ENCODE data around the gene APOBEC4.
A peak's percentile ranks its signal among the peaks of the same experiment; 100 is the strongest.

DNA sequence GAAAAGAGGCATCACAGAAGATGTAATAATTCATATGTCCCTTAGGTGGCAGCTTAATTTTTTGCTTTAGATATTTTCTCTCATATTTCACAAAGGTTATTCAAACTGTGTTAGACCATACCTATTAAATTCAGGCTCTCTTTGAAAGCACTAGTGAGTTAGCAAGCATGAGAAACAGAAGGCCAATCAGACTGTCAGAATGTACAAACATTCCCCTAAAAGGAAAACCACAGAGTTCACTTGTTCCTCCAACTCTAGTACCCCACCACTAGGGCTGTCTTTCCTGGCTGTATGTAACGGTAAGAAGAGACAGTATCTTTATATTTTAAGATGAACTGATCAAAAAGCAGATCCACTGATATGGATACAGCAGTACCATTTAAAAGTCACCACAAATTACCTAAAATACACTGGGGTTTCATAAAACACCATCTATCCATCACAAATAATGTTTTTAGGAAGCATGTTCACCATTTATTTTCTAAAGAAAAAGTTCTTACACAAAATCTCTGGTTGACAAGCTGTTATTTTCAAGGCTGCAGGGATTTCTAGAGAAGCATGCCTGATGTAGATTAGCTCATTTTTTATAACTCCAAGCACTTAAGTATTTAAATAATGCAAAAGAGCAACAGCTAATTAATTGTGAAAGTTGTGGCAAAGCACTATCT lies 19.3 kb downstream of the APOBEC4 start:
- TF ChIP-seq SIN3A (IDR thresholded peaks at IDR 0.05; ENCODE audit: borderline replicate concordance, insufficient read depth, low read length): 0 out of 2 replicates have a peak, but pooled peaks have one; percentile 11
- TF ChIP-seq POLR2AphosphoS5 (IDR thresholded peaks at IDR 0.05; ENCODE audit: low read depth, low read length): no peak
- no peak for TF ChIP-seq TAF1 (IDR thresholded peaks at IDR 0.05; ENCODE audit: borderline replicate concordance, insufficient read depth, low read length)
- TF ChIP-seq, protein P1, sequence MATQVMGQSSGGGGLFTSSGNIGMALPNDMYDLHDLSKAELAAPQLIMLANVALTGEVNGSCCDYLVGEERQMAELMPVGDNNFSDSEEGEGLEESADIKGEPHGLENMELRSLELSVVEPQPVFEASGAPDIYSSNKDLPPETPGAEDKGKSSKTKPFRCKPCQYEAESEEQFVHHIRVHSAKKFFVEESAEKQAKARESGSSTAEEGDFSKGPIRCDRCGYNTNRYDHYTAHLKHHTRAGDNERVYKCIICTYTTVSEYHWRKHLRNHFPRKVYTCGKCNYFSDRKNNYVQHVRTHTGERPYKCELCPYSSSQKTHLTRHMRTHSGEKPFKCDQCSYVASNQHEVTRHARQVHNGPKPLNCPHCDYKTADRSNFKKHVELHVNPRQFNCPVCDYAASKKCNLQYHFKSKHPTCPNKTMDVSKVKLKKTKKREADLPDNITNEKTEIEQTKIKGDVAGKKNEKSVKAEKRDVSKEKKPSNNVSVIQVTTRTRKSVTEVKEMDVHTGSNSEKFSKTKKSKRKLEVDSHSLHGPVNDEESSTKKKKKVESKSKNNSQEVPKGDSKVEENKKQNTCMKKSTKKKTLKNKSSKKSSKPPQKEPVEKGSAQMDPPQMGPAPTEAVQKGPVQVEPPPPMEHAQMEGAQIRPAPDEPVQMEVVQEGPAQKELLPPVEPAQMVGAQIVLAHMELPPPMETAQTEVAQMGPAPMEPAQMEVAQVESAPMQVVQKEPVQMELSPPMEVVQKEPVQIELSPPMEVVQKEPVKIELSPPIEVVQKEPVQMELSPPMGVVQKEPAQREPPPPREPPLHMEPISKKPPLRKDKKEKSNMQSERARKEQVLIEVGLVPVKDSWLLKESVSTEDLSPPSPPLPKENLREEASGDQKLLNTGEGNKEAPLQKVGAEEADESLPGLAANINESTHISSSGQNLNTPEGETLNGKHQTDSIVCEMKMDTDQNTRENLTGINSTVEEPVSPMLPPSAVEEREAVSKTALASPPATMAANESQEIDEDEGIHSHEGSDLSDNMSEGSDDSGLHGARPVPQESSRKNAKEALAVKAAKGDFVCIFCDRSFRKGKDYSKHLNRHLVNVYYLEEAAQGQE (IDR thresholded peaks at IDR 0.05; ENCODE audit: insufficient read depth in 1 of 2, low read depth in 2 of 2, low read length in 2 of 2): no peak
- no peak for TF ChIP-seq FOXP2 (optimal IDR thresholded peaks at IDR 0.05; ENCODE audit: borderline replicate concordance, extremely low read depth, extremely low read length, insufficient read depth)

All from PFSK-1 (cell line).